ENCODE measurements around the gene BRMS1L. TPM values are rescaled to one million over a fixed set of nuclear protein-coding genes. Genes with fewer than 3 reads are reported as not detected.

BRMS1L gene
- polyA plus RNA-seq, 1 of the 3 experiments (the other 2 are of a cell fraction), result 7.1 TPM

DNA sequence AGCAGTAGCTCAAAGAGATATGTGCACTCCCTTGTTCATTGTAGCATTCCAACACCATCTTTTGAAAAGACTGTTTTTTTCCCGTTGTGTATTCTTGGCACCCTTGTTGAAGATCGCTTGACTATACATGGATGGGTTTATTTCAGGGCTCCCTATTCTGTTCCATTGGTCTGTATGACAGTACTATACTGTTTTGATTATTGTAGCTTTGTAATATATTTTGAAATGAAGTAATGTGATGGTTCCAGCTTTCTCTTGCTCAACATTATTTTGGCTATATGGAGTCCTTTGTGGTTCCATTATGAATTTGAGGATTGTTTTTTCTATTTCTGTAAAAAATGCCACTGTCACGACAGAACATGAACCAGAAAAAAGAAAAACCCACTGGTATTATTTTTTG is 25.7 kb downstream of the BRMS1L start:
- CTCF ChIA-PET, result interaction anchor here (0.8 to 1.1 kb wide), 2 partner anchors 11 to 31 kb away, joined by 3 read pairs; no protein-coding TSS in a partner anchor
- TF ChIP-seq EP300 (IDR thresholded peaks at IDR 0.05; ENCODE audit: borderline replicate concordance in 1 of 2, low read depth in 1 of 2, low read length in 1 of 2) (no peak), TAF1 (IDR thresholded peaks at IDR 0.05; ENCODE audit: borderline replicate concordance, low read depth, low read length) (no peak), TEAD4 (IDR thresholded peaks at IDR 0.05; ENCODE audit: borderline replicate concordance, insufficient read depth) (no peak), FOXM1 (IDR thresholded peaks at IDR 0.05; ENCODE audit: low read depth) (no peak), TCF12 (IDR thresholded peaks at IDR 0.05) (no peak), RAD21 (IDR thresholded peaks at IDR 0.05; ENCODE audit: low read length) (no peak), GABPA (IDR thresholded peaks at IDR 0.05; ENCODE audit: low read depth) (no peak), RFX5 (IDR thresholded peaks at IDR 0.05; ENCODE audit: low read length) (no peak), CHD2 (IDR thresholded peaks at IDR 0.05; ENCODE audit: low read length, partially characterized antibody) (no peak), NRF1 (IDR thresholded peaks at IDR 0.05; ENCODE audit: low read depth, low read length) (no peak), YY1 (IDR thresholded peaks at IDR 0.05; ENCODE audit: low read depth) (no peak), GATA2 (CRISPR knock-in tag; IDR thresholded peaks at IDR 0.05) (no peak), MEF2A (IDR thresholded peaks at IDR 0.05; ENCODE audit: borderline replicate concordance, low read depth) (no peak), RXRA (IDR thresholded peaks at IDR 0.05; ENCODE audit: borderline replicate concordance, low read depth) (no peak)
- TF ChIP-seq, protein P1, sequence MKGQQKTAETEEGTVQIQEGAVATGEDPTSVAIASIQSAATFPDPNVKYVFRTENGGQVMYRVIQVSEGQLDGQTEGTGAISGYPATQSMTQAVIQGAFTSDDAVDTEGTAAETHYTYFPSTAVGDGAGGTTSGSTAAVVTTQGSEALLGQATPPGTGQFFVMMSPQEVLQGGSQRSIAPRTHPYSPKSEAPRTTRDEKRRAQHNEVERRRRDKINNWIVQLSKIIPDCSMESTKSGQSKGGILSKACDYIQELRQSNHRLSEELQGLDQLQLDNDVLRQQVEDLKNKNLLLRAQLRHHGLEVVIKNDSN (IDR thresholded peaks at IDR 0.05; ENCODE audit: borderline replicate concordance, low read depth), result no peak
- TF ChIP-seq, protein P2, sequence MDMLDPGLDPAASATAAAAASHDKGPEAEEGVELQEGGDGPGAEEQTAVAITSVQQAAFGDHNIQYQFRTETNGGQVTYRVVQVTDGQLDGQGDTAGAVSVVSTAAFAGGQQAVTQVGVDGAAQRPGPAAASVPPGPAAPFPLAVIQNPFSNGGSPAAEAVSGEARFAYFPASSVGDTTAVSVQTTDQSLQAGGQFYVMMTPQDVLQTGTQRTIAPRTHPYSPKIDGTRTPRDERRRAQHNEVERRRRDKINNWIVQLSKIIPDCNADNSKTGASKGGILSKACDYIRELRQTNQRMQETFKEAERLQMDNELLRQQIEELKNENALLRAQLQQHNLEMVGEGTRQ (IDR thresholded peaks at IDR 0.05; ENCODE audit: borderline replicate concordance, low read depth, low read length), result no peak
- no peaks in the 10 kb centered on the region for H3K79me2 ChIP-seq (ENCODE audit: insufficient read depth)
- peaks cover 0 to 8% of the 10 kb centered on the region in 2 experiments; a peak in 2 of 4 replicates for H3K4me1 ChIP-seq (ENCODE audit: control insufficient read depth in 1 of 2, insufficient read depth in 2 of 2, low read depth in 1 of 2, low read length in 1 of 2)
- H3K27ac ChIP-seq (ENCODE audit: low read depth in 2 of 2, low read length in 1 of 2), result no peak overlapping the region
- no peak overlapping the region for H2AFZ ChIP-seq (ENCODE audit: low read depth)
- H3K27me3 ChIP-seq (ENCODE audit: insufficient read depth), result no peaks in the 10 kb centered on the region
- no peak overlapping the region for H3K4me2 ChIP-seq
- no peaks in the 10 kb centered on the region for H3K9me2 ChIP-seq
- H3K4me3 ChIP-seq (ENCODE audit: low read depth in 2 of 2, low read length in 1 of 2), result no peak overlapping the region
- peaks cover 6 to 24% of the 10 kb centered on the region in 2 experiments for H3K36me3 ChIP-seq (replicated peaks in 1 of 2; ENCODE audit: control insufficient read depth in 1 of 2, insufficient read depth in 2 of 2, low read length in 1 of 2)
- POLR2A ChIA-PET, result no interaction called here
- H3F3A ChIP-seq (replicated peaks; ENCODE audit: insufficient read depth), result no peaks in the 10 kb centered on the region
- H3K9ac ChIP-seq, result no peak overlapping the region
- H3K9me3 ChIP-seq, result no peaks in the 10 kb centered on the region
- no peak for DNase-seq
- H4K20me1 ChIP-seq (ENCODE audit: insufficient read depth), result no peaks in the 10 kb centered on the region
- WGBS (ENCODE audit: low lambda C conversion rate), result 95% methylated on average over 3 of the region's 3 CpGs

- Histone ChIP-seq H3K9me2 (no peaks in the 10 kb centered on the region), H3K27ac (ENCODE audit: low read depth in 2 of 2, low read length in 1 of 2) (no peak overlapping the region), H3K4me3 (ENCODE audit: low read depth in 2 of 2, low read length in 1 of 2) (no peak overlapping the region), H3K4me2 (no peak overlapping the region), H4K20me1 (ENCODE audit: insufficient read depth) (no peaks in the 10 kb centered on the region), H3K9ac (no peak overlapping the region), H3K4me1 (ENCODE audit: control insufficient read depth in 1 of 2, insufficient read depth in 2 of 2, low read depth in 1 of 2, low read length in 1 of 2) (peaks cover 0 to 8% of the 10 kb centered on the region in 2 experiments; a peak in 2 of 4 replicates), H3K79me2 (ENCODE audit: insufficient read depth) (no peaks in the 10 kb centered on the region), H2AFZ (ENCODE audit: low read depth) (no peak overlapping the region), H3K36me3 (replicated peaks in 1 of 2; ENCODE audit: control insufficient read depth in 1 of 2, insufficient read depth in 2 of 2, low read length in 1 of 2) (peaks cover 6 to 24% of the 10 kb centered on the region in 2 experiments), H3F3A (replicated peaks; ENCODE audit: insufficient read depth) (no peaks in the 10 kb centered on the region), H3K27me3 (ENCODE audit: insufficient read depth) (no peaks in the 10 kb centered on the region), H3K9me3 (no peaks in the 10 kb centered on the region)
- no peak for DNase-seq
- ChIA-PET POLR2A (no interaction called here), CTCF (no interaction called here)
- no peak for TF ChIP-seq FOXJ3 (CRISPR knock-in tag; IDR thresholded peaks at IDR 0.05)
- no peak for TF ChIP-seq EP300 (IDR thresholded peaks at IDR 0.05; ENCODE audit: borderline replicate concordance in 1 of 2, low read depth in 1 of 2, low read length in 1 of 2)
- no peak for TF ChIP-seq RCOR1 (IDR thresholded peaks at IDR 0.05; ENCODE audit: low read length)
- no peak for TF ChIP-seq TAF1 (IDR thresholded peaks at IDR 0.05; ENCODE audit: borderline replicate concordance, low read depth, low read length)
- TF ChIP-seq CHD2 (IDR thresholded peaks at IDR 0.05; ENCODE audit: low read length, partially characterized antibody), result no peak
- TF ChIP-seq, protein P3, sequence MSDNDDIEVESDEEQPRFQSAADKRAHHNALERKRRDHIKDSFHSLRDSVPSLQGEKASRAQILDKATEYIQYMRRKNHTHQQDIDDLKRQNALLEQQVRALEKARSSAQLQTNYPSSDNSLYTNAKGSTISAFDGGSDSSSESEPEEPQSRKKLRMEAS (IDR thresholded peaks at IDR 0.05; ENCODE audit: low read depth), result no peak
- no peak for TF ChIP-seq MEF2A (IDR thresholded peaks at IDR 0.05; ENCODE audit: borderline replicate concordance, low read depth)
- no peak for TF ChIP-seq TEAD4 (IDR thresholded peaks at IDR 0.05; ENCODE audit: borderline replicate concordance, insufficient read depth)
- TF ChIP-seq FOSL2 (IDR thresholded peaks at IDR 0.05; ENCODE audit: borderline replicate concordance, low read depth), result no peak
- TF ChIP-seq, protein P4, sequence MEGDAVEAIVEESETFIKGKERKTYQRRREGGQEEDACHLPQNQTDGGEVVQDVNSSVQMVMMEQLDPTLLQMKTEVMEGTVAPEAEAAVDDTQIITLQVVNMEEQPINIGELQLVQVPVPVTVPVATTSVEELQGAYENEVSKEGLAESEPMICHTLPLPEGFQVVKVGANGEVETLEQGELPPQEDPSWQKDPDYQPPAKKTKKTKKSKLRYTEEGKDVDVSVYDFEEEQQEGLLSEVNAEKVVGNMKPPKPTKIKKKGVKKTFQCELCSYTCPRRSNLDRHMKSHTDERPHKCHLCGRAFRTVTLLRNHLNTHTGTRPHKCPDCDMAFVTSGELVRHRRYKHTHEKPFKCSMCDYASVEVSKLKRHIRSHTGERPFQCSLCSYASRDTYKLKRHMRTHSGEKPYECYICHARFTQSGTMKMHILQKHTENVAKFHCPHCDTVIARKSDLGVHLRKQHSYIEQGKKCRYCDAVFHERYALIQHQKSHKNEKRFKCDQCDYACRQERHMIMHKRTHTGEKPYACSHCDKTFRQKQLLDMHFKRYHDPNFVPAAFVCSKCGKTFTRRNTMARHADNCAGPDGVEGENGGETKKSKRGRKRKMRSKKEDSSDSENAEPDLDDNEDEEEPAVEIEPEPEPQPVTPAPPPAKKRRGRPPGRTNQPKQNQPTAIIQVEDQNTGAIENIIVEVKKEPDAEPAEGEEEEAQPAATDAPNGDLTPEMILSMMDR (IDR thresholded peaks at IDR 0.05), result no peak
- TF ChIP-seq SMC3 (IDR thresholded peaks at IDR 0.05; ENCODE audit: low read depth, low read length), result no peak
- TF ChIP-seq NFIC (IDR thresholded peaks at IDR 0.05; ENCODE audit: borderline replicate concordance), result no peak
- WGBS (ENCODE audit: low lambda C conversion rate), result 98% methylated on average over 2 of the region's 2 CpGs
Measured at GRCh38 chr14:35853225-35853624, 27.1 kb downstream of the BRMS1L start.

All from SK-N-SH (cell line).